ENCODE data around the gene NTRK1. TPM values are rescaled to one million over a fixed set of nuclear protein-coding genes. Genes with fewer than 3 reads are reported as not detected.

NTRK1 gene
- total RNA-seq, 4 donors from 2014 or later, result 0.11 to 1.2 (median 0.63) TPM

DNA sequence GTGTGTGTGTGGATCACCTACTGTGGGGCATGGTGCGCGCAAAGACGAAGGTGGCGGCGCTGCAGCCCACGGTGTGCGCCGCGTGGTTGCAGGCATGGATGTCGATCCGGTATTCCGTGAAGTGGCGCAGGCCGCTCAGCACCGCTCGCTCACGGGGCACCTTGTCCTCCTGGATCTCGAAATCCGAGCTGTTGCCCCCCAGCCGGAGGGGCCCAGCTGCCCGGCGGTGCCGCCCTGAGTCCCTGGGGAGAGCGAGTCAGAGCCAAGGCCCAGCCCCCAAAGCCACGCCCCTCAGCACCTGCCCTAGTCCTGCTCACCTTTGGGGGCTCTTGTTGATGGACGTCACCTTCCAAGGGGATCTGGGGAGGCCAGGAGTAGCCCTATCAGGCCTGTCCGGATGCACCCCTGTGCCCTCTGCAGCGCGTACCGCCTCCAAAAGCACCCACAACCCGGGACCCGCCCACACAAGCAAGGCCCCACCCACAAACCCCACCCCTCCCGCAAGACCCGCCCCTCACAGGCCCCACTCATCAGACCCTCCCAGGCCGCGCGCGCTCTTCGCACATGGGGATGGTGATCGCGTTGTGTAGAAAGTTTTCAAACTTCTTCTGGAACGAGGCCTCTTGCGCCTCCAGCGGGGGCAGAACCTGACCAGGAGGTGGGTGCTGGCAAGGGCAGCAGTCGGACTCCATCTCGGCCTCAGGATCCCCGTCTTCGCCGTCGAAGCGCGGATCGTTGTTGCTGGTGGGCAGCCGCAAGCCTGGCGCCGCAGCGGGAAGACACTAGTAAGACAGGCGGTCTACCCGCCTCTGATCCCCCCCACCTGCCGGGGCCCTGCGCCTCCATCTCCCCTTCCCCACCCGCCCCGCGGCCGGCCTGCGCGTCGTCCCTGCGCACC lies 15.4 kb upstream of the NTRK1 start:
- no peak overlapping the region for H3K4me3 ChIP-seq (replicated peaks in 1 of 3)
- H3K9me3 ChIP-seq, result no peaks in the 10 kb centered on the region
- H3K27me3 ChIP-seq, result peaks cover 15% of the 10 kb centered on the region
- H3K4me1 ChIP-seq, result peaks cover 6 to 17% of the 10 kb centered on the region in 2 donors
- H3K36me3 ChIP-seq, result no peaks in the 10 kb centered on the region
- 10% methylated on average over 40 of the region's 69 CpGs; no CpG with 5 or more reads in 1 of the 2 donors for WGBS, 2 donors
- intact Hi-C loops (cut with DNase I), result no loop called here
- no peak overlapping the region for H3K27ac ChIP-seq
- TF ChIP-seq, protein P1, sequence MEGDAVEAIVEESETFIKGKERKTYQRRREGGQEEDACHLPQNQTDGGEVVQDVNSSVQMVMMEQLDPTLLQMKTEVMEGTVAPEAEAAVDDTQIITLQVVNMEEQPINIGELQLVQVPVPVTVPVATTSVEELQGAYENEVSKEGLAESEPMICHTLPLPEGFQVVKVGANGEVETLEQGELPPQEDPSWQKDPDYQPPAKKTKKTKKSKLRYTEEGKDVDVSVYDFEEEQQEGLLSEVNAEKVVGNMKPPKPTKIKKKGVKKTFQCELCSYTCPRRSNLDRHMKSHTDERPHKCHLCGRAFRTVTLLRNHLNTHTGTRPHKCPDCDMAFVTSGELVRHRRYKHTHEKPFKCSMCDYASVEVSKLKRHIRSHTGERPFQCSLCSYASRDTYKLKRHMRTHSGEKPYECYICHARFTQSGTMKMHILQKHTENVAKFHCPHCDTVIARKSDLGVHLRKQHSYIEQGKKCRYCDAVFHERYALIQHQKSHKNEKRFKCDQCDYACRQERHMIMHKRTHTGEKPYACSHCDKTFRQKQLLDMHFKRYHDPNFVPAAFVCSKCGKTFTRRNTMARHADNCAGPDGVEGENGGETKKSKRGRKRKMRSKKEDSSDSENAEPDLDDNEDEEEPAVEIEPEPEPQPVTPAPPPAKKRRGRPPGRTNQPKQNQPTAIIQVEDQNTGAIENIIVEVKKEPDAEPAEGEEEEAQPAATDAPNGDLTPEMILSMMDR (IDR thresholded peaks at IDR 0.05), result no peak
- TF ChIP-seq POLR2A (IDR thresholded peaks at IDR 0.05), result no peak
- DNase-seq, result no peak

DNA sequence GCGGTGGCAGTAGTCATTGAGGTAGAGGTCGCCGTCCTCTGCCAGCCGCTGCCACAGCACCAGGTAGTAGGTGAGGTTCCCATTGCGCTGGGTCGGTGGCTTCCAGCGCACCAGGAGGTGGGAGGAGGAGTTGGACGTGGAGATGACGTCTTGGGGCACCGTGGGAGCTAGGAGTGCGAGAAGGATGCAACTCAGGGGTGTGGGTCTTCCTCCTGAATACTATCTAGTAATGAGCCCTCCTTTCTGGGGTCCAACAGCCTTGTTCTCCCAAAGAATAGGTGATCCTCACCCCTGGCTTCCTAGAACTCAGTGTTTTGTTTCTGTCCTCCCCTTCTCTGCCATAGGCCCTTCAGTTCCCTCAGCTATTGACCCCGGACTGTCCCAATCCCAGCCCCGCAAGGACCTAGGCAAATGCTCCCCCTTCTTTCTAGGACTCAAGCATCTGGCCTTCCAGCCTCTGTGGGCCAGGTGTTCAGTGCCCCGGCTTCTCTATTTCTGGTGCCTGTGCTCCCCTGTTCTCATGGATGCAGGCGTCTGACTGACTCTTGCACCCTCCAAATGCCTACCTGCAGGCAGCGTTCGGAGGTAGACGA lies 14.6 kb upstream of the NTRK1 start:
- H3K27ac ChIP-seq, result no peak overlapping the region
- WGBS, 2 donors, result 50 to 55% methylated on average over 14 to 18 of the region's 18 CpGs

DNA sequence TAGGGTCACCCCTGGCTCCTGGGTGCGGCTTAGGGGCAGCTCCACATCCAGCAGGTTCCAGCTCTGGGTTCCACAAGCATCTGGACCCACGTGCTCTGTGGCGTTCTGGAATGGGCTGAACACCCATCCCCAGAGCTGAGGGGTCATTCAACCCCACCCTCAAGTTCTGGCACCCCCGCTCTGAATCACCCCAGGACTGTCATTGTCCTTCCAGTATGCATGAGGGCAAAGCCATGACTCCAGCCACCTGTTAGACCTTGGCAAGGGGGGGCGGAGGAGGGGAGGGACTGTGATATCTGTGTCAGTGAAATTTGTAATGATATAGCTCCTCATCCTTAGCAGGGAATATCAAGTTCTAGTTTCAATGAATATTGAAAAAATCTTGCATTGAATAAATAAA lies 14.0 kb upstream of the NTRK1 start:
- TF ChIP-seq POLR2A (IDR thresholded peaks at IDR 0.05), result no peak
- TF ChIP-seq, protein P1 (IDR thresholded peaks at IDR 0.05), result no peak

More for the DNA sequence above, 14.6 kb upstream of the NTRK1 start:
- peaks cover 6 to 17% of the 10 kb centered on the region in 2 donors for H3K4me1 ChIP-seq
- H3K9me3 ChIP-seq, result no peaks in the 10 kb centered on the region
- H3K36me3 ChIP-seq, result no peaks in the 10 kb centered on the region
- H3K27me3 ChIP-seq, result peaks cover 15% of the 10 kb centered on the region
- intact Hi-C loops (cut with DNase I), result no loop called here
- no peak overlapping the region for H3K4me3 ChIP-seq (replicated peaks in 1 of 3)
- TF ChIP-seq POLR2A (IDR thresholded peaks at IDR 0.05), result no peak
- TF ChIP-seq, protein P1 (IDR thresholded peaks at IDR 0.05), result no peak
- no peak for DNase-seq

DNA sequence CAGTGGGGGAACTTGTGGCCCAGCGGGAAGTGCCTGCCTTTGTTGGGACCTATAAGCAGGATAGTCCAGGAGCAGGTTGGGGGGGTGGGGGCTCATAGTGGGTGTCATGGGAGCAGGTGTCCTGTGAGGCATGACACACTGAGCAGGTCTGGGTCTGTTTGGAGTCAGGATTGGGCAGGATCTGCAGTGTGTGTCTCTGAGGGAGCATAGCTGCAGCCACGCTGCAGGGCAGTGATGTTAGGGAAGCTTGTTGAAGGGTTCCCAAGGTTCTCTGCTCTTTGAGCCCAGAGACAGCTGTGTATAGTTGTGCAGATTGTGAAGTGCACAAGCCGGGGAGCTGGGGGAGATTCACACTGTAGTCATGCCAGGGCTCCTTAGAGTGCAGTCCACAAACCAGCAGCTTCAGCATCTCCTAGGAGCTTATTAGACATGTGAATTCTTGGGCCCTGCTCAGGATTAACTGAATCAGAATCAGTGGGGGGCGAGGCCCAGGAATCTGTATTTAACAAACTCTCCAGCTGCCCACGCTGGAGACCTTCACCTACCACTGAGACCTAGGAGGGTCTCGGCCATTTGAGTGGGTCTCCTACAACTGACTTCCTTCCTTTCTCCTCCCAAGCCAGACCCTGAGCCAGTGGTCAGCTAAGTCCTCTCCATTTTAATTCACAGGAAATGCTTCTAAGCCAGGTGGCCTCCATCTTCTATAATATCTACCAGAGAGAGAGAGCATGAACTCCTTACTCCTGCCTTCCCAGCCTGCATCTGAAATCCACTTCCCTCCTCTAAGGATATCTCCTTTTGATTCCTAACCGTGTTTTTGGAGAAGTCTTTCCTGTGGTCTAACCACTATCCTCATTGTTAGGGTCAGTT lies 12.8 kb upstream of the NTRK1 start:
- no peak overlapping the region for H3K4me3 ChIP-seq (replicated peaks in 1 of 3)
- no peaks in the 10 kb centered on the region for H3K36me3 ChIP-seq
- peaks cover 15% of the 10 kb centered on the region for H3K27me3 ChIP-seq
- H3K27ac ChIP-seq, result no peak overlapping the region
- 73 to 85% methylated on average over 7 of the region's 7 CpGs for WGBS, 2 donors
- H3K9me3 ChIP-seq, result no peaks in the 10 kb centered on the region
- DNase-seq, result no peak
- intact Hi-C loops (cut with DNase I), result no loop called here
- peaks cover 6 to 24% of the 10 kb centered on the region in 2 donors for H3K4me1 ChIP-seq
- TF ChIP-seq, protein P1 (IDR thresholded peaks at IDR 0.05), result no peak
- no peak for TF ChIP-seq POLR2A (IDR thresholded peaks at IDR 0.05)

More for the DNA sequence above, 14.0 kb upstream of the NTRK1 start:
- WGBS, 2 donors, result 90 to 91% methylated on average over 3 to 5 of the region's 5 CpGs
- Histone ChIP-seq H3K9me3 (no peaks in the 10 kb centered on the region), H3K27me3 (peaks cover 15% of the 10 kb centered on the region), H3K36me3 (no peaks in the 10 kb centered on the region), H3K27ac (no peak overlapping the region), H3K4me1 (peaks cover 6 to 17% of the 10 kb centered on the region in 2 donors), H3K4me3 (replicated peaks in 1 of 3) (no peak overlapping the region)
- intact Hi-C loops (cut with DNase I), result no loop called here
- DNase-seq, result no peak

All from thyroid gland (tissue), 4 donors.